Activated gamma-delta T cell treated with Interleukin-2 at 50 U/mL for 16 hours (primary cell): ENCODE results near the gene SETD7.
A peak's percentile ranks its signal among the peaks of the same experiment; 100 is the strongest.

Experiments
- DNase-seq: peaks from one replicate; pipeline ENCODE4 v3.0.0-alpha.2; 2020

Gene SETD7

GRCh38 chr4:139547979-139548378 is 8.0 kb downstream of the SETD7 start:
- no peak for DNase-seq

- no peak for DNase-seq
Measured at GRCh38 chr4:139540632-139541031, 15.4 kb downstream of the SETD7 start.

- no peak for DNase-seq
Measured at GRCh38 chr4:139540161-139540560, 15.9 kb downstream of the SETD7 start.

GRCh38 chr4:139537292-139537691 is 18.7 kb downstream of the SETD7 start:
- DNase-seq, result no peak

GRCh38 chr4:139535871-139536234 is 20.2 kb downstream of the SETD7 start:
- no peak for DNase-seq

- no peak for DNase-seq
Measured at GRCh38 chr4:139535228-139535870, 20.7 kb downstream of the SETD7 start.

- DNase-seq, result no peak
Measured at GRCh38 chr4:139534287-139534950, 21.6 kb downstream of the SETD7 start.

GRCh38 chr4:139533511-139533910 is 22.5 kb downstream of the SETD7 start:
- no peak for DNase-seq

- DNase-seq, result no peak
Measured at GRCh38 chr4:139532947-139533346, 23.1 kb downstream of the SETD7 start.

GRCh38 chr4:139530833-139531427 is 25.1 kb downstream of the SETD7 start:
- peak; percentile 63 for DNase-seq

- DNase-seq, result peak; percentile 23
Measured at GRCh38 chr4:139528377-139529005, 27.5 kb downstream of the SETD7 start.

GRCh38 chr4:139526928-139527327 is 29.1 kb downstream of the SETD7 start:
- no peak for DNase-seq

- DNase-seq, result no peak
Measured at GRCh38 chr4:139525414-139525813, 30.6 kb downstream of the SETD7 start.

- DNase-seq, result no peak
Measured at GRCh38 chr4:139524062-139524631, 31.9 kb downstream of the SETD7 start.

GRCh38 chr4:139523076-139523475 is 32.9 kb downstream of the SETD7 start:
- DNase-seq, result no peak

GRCh38 chr4:139522457-139522856 is 33.6 kb downstream of the SETD7 start:
- no peak for DNase-seq

GRCh38 chr4:139521754-139522401 is 34.1 kb downstream of the SETD7 start:
- DNase-seq, result no peak

GRCh38 chr4:139515531-139515958 is 40.5 kb downstream of the SETD7 start:
- DNase-seq, result no peak

GRCh38 chr4:139514382-139515059 is 41.5 kb downstream of the SETD7 start:
- no peak for DNase-seq

- no peak for DNase-seq
Measured at GRCh38 chr4:139511320-139511719, 44.7 kb downstream of the SETD7 start.

- DNase-seq, result no peak
Measured at GRCh38 chr4:139509727-139510410, 46.1 kb downstream of the SETD7 start.
